H1 (cell line): ENCODE data around the gene METTL5. TPM values are rescaled to one million over a fixed set of nuclear protein-coding genes. Genes with fewer than 3 reads are reported as not detected.

Experiments
- CHD2 ChIP-seq: IDR thresholded peaks from 2 replicates; pipeline ENCODE4 v1.6.1; 2012; ENCODE audit warnings: low read length, improper control_type of control experiment
- CHD7 ChIP-seq: fragments of 300-600 bp; sonication (generic); IDR thresholded peaks from 2 replicates; pipeline ENCODE4 v1.7.1; 2012; ENCODE audit warnings: low read length, moderate library complexity, mild to moderate bottlenecking, inconsistent platforms; ENCODE audit not compliant: insufficient replicate concordance
- JUN ChIP-seq: IDR thresholded peaks from 2 replicates; pipeline ENCODE4 v1.6.1; 2011; ENCODE audit warnings: low read depth, mild to moderate bottlenecking, improper control_type of control experiment, low read length
- PHF8 ChIP-seq: fragments of 200-600 bp; sonication (generic); conservative IDR thresholded peaks from 2 replicates; pipeline ENCODE4 v1.7.1; 2012; ENCODE audit warnings: low read depth, mild to moderate bottlenecking, inconsistent platforms, low read length, moderate library complexity
- RAD21 ChIP-seq, 2 experiments: IDR thresholded peaks in 1 of 2; conservative IDR thresholded peaks in 1 of 2; 2 replicates each; pipeline ENCODE4 v1.6.1; 2011; ENCODE audit warnings: low read depth in 2 of 2, low read length in 2 of 2, improper control_type of control experiment in 1 of 2, inconsistent platforms in 1 of 2, mild to moderate bottlenecking in 1 of 2, moderate library complexity in 1 of 2
- SP2 ChIP-seq: IDR thresholded peaks from 2 replicates; pipeline ENCODE4 v1.6.1; 2012; ENCODE audit warnings: mild to moderate bottlenecking, low read length, inconsistent platforms
- TAF1 ChIP-seq: IDR thresholded peaks from 2 replicates; pipeline ENCODE4 v1.6.1; 2011; ENCODE audit warnings: mild to moderate bottlenecking, low read depth, low read length
- ZNF274 ChIP-seq: IDR thresholded peaks from 2 replicates; pipeline ENCODE4 v1.7.0; 2012; ENCODE audit warnings: low read length, borderline replicate concordance; ENCODE audit errors: extremely low read depth
- polyA plus RNA-seq, 7 experiments: library from polyadenylated mRNA; depleted of rRNA in 3 of 7; stranded (reverse) in 5 of 7; unstranded in 2 of 7; fragments of >200 nt in 5 of 7; fragments of 200-250 nt in 2 of 7; gene quantifications; 1 replicate in 5 of 7; 2 replicates in 1 of 7; 4 replicates in 1 of 7; pipeline versions ENCODE4 v1.2.1 to v1.2.3, GENCODE V29; 2011 to 2013; ENCODE audit warnings: missing spikeins in 2 of 7, mixed read lengths in 2 of 7
- total RNA-seq: library from RNA; stranded (reverse); fragmentation: NEBNext Ultra II Directional; extraction: Animal tissue kit (Norgen Biotek cat#: 25700); gene quantifications from 2 replicates; pipeline ENCODE4 v1.2.1, GENCODE V29; 2021

The METTL5 gene
- total and polyA plus RNA-seq, 2 of the 8 experiments (the other 6 are each of a cell fraction or from before 2014, with no cell fraction given): 34.5 to 74.1 TPM

- TF ChIP-seq CHD7 (no peak), SP2 (no peak), RAD21 (IDR thresholded peaks at IDR 0.05 in 1 of 2, conservative IDR thresholded peaks at IDR 0.05 in 1 of 2; ENCODE audit: low read depth in 2 of 2, low read length in 2 of 2) (peak in 1 of 2 experiments; percentile 1; a peak in 1 of 4 replicates), CHD2 (peak; percentile 98), TAF1 (peak; percentile 96), JUN (no peak), PHF8 (peak; percentile 90), ZNF274 (no peak)
Observed at GRCh38 chr2:169827272-169828140, 2.8 kb upstream of the METTL5 start, which contains the start of gene UBR3 (continued).
